NCI-H82 (cell line): ENCODE data around the gene MORN1.
"Not testable (repeated sequence)": the region's sequence is repeated elsewhere in the genome, so short reads cannot be mapped to it uniquely, and the experiment has no call there.

Experiments used
- DNase-seq: peaks from one replicate; lab custom pipeline; 2025; lab: John Stamatoyannopoulos, UW

The MORN1 gene

GRCh38 chr1:2304282-2304681 lies 87.1 kb downstream of the MORN1 start:
- no peak for DNase-seq

DNA sequence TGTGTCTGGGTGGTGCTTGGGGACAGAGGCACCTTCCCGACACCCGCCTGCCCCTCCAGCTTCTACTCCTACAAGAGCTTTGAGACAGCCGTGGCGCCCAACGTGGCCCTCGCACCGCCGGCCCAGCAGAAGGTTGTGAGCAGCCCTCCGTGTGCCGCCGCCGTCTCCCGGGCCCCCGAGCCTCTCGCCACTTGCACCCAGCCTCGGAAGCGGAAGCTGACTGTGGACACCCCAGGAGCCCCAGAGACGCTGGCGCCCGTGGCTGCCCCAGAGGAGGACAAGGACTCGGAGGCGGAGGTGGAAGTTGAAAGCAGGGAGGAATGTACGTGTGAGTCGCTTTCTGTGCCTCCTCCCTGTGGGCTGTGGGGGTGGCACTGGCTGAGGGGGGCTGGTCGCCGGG lies 87.6 kb downstream of the MORN1 start:
- no peak for DNase-seq

- no peak for DNase-seq
Observed at GRCh38 chr1:2303016-2303775, 88.2 kb downstream of the MORN1 start.

- DNase-seq, result no peak
Observed at GRCh38 chr1:2302292-2302925, 88.9 kb downstream of the MORN1 start.

DNA sequence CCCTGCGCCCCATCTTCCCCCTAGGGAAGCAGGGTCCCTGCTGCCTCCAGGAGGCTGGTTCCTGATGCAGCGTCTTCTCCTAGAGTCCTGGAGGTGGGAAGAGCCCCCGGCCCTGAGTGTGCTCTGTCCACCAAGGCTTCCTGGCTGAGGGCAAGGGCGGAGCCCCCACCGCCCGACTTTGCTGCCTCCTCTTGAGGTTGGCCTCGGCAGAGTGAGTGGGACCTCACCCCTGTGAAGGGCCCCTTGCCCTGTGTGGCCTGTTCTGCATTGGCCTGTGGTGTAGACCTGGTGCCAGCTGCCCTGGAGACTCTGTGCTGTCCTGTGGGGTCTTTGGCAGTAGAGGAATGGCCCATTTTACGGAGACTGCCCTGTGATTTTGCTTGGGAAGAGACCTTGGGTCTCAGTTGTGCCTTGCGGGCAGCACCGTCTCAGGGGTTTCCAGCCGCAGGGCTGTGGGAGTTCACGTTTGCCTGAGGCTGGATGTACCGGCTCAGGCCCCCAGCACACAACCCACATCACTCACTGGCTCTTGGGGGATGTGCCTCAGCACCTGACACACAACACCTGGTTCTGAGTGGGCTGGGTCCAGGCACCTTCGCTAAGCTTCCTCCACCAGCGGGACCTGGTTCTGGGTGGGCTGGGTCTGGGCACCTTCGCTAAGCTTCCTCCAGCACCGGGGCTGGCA lies 89.6 kb downstream of the MORN1 start:
- no peak for DNase-seq

GRCh38 chr1:2300851-2301606 lies 90.3 kb downstream of the MORN1 start:
- DNase-seq, result no peak

DNA sequence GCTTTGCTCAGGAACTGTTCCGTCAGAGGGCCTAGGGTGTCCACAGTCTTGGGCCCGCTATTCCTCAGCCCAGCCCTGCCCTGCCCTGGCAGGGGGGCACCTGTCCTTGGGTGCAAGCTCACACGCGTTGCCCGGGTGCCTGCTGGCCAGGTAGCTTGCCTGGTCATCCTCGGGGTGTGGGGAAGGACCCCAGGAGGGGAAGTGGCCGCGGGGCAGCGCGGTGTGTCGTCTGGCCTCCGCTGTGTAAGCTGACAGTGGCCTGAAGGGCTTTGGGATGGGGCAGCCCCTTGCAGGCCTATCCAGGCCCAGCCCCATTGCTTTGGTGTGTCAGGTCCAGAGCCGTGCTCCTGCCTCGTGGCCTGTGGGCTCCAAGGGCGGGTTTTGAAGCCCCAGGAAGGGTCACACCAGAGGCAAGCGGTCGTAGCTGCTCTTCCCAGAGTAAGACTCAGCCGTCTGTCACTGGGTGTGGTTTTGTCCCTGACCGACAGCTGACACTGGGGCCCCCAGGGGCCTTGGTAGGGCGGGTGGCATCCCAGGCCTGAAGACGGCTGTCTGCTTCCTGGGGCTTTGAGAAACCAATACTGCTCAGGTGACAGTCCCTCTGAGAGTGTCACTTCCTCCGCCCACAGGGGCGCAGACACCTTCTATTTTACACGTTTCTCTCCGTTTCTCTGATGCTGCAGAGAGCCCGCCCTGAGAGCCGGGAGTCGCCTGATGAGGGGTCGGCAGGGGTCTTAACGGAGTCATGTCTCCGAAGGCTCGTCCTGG lies 91.2 kb downstream of the MORN1 start:
- DNase-seq, result no peak

GRCh38 chr1:2299131-2299627 lies 92.2 kb downstream of the MORN1 start:
- no peak for DNase-seq

DNA sequence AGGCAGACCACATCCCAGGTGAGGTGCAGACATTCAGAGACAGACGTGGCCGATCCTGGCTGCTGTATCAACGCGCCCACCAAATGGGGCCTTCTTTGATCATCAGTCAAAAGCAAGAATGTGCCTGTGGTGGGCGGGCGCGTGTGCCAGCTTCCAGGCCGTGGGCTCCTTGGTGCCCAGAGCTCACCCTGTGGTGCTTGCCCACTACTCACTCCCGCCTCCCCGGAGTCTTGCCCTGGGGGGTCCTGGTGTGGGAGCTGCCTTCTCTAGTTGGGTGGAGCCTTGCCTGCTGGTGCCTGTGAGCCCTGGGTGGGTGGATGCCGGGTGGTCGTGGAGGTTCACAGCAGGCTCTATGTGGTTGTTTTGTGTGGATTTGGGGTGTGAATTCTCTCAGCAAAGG lies 92.7 kb downstream of the MORN1 start:
- no peak for DNase-seq

DNA sequence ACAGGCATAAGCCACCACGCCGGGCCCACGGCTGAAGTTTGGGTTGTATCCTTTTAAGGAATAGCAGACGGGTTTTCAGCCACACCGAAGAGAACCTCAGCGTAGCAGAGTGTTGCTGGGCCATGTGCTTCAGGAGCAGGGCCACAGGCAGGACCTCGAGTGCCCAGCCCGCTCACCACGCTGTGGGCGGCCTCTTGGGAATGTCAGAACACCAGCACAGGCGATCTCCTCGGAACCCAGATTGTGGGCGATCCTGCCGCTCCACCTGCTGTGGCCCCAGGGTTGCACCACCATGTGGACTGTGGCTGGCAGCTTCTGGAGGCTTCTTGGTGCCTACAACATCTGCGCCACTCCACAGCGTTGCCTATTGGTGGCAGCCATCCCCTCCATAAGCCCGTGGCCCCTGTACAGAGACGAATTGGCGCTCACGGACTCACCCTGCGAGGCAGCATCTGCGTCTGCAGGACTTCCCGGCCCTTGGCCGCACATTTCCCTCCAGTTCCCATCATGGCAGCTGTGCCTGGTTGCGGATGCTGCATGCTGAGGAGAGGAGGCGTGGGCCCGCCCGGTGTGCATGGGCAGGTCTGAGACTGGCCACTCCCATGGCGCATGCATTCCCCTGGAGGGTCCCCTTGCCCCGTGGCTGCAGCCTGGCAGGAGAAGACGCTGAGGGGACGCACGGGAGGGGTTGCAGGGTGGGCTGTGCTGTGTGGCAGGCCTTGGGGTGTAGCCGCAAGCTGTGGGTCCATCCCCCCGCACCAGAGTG lies 93.9 kb downstream of the MORN1 start:
- DNase-seq, result no peak

DNA sequence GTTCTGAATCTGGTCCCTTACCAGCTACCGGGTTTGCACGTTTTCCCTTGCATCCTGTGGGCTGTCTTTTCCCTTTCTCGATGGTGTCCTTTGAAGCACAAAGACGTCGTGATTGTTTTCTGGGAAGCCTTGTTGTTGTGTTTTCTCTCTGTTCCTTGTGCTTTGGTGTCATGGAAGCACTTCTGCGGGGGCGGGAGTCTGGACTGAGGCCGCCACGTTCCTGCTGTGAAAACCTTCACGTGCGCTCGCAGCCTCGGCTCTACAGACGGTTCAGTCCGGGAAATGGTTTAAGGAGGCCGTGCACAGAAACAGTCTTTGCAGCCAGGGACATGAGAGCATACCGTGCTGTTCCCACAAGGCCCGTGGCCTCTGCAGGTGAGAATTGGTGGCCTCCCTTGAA lies 94.7 kb downstream of the MORN1 start:
- DNase-seq, result no peak

- DNase-seq, result not testable (repeated sequence)
Observed at GRCh38 chr1:2296211-2296610, 95.1 kb downstream of the MORN1 start.

DNA sequence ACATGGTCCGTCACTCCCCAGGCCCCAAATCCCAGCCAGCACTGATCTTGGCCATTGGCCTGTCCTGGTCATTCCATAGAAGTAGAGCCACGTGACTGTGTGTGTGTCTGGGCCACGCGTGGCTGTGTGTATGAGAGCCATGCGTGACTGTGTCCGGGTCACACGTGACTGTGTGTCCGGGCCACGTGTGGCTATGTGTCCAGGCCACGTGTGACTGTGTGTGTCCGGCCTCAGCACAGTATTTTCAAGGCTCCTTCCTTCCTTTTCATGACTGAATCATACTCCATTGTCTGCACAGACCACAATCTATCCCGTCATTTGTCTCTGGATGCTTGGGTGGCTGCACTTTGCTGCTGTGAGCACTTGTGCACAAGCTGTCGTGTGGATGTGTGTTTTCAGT lies 95.8 kb downstream of the MORN1 start:
- DNase-seq, result no peak

GRCh38 chr1:2294725-2295078 lies 96.7 kb downstream of the MORN1 start:
- DNase-seq, result no peak

GRCh38 chr1:2294033-2294724 lies 97.2 kb downstream of the MORN1 start:
- no peak for DNase-seq

DNA sequence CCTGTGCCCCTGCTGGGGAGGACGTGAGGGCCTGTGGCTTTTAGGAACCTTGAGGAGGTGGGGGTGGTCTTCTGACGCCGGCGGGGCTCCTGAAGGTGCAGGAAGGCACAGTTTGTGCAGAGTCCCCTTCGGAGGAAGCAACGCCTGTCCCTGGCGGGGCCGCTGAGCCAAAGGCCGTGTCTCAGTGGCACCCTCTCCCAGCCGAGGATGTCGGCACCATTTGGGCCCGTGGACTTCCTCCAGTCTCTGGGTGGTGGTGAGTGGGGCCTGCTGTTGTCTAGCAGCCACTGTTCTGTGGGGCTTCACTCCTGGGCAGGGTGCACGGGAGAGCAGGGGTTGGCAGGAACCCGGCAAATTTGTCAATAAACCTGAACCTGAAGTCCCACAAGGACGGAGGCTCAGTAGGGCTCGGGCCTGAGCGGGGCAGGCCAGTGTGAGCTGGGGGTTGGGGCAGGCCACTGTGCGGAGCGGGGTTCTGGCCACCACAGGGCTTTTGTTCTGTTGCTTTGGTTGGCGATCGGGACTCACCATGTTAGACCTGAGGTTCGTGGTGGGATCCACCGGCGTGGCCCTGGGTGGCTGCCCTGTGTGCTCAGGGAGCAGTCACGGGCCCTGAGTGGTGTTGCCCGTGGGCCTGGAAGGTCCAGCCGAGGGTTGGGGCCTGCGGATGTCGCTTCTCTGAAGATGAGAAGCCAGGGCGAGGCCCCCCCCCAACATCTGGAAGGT lies 98.5 kb downstream of the MORN1 start:
- no peak for DNase-seq

DNA sequence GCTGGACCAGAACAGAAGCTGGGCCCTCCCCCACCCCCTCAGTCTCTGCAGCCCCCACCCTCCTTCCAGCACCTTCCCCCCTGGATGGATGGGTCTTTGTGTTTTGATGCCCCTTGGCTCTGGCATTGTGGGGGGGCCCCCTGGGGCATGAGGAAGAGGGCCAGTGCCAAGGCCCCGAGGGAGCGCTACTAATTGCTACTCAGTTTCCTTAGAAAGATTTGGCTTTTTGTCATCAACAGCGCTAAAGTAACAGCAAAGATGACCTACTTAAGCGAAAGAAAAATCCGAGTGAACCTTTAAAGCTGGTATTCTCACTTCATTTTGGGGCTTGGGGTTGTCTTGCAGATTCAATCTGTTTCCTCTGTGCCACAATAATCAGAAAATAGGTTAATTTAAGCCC lies 99.8 kb downstream of the MORN1 start:
- no peak for DNase-seq

DNA sequence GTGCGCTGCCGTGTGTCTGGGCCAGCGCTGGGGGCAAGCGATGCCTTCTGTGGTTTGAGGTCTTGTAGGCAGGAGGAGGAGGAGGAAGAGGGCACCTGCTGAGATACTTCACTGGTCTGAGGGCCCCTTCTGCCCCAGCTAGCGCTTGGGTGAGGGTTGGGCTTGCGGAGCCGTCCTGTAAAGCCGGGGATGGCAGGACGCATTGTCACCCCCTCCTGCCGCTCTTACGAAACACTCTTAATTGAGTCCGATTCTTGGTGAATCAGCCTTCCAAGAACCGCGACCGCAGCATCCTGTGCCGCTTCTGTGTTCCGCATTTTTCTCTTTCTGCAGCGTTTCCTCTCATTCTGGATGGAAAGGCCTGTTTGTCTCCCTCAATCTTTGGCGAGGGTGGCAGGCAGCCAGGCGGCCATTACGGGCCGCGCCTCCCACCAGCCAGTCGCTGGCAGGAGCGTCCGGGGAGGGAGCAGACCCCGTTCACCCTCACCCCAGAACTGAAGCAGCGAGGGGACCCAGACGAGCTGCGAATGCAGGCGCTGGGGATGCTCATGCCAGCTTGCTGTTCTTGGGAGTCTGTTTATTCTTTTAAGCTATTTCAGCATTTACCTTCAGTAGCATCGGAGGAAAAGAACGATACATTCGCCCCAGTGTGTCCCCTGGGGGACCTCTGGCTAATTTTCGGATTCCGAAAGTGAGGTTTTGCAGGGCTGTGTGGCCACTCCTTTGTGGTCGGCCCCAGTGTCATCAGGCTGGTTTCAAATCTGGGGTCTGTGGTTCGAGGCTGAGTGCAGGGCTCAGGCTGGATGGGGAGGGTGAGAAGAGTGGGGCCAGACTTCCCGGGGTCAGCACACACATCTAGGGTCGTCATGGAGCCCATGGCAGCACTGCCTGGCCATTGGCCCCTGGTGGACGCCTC lies 100.5 kb downstream of the MORN1 start:
- DNase-seq, result no peak

GRCh38 chr1:2290171-2290578 lies 101.2 kb downstream of the MORN1 start:
- DNase-seq, result no peak
